ENCODE data around the gene PRRG2.

PRRG2 gene

GRCh38 chr19:49588365-49589122 is 7.4 kb downstream of the PRRG2 start:
- TF ChIP-seq CTCF (IDR thresholded peaks at IDR 0.05; ENCODE audit: insufficient read depth, low read depth, low read length, missing control alignments), result no peak
- DNase-seq (ENCODE audit: low read depth), result no peak
- no peak overlapping the region for H3K4me3 ChIP-seq (ENCODE audit: low read length)

- no peak for TF ChIP-seq CTCF (IDR thresholded peaks at IDR 0.05; ENCODE audit: insufficient read depth, low read depth, low read length, missing control alignments)
- no peak for DNase-seq (ENCODE audit: low read depth)
- H3K4me3 ChIP-seq (ENCODE audit: low read length), result no peak overlapping the region
These were observed 8.4 kb downstream of the PRRG2 start for GRCh38 chr19:49589502-49589905.

- H3K4me3 ChIP-seq (ENCODE audit: low read length), result peak overlapping the region; percentile 69
- peak; percentile 29 for TF ChIP-seq CTCF (IDR thresholded peaks at IDR 0.05; ENCODE audit: insufficient read depth, low read depth, low read length, missing control alignments)
- DNase-seq (ENCODE audit: low read depth), result peak; percentile 98
These were observed 9.2 kb downstream of the PRRG2 start for GRCh38 chr19:49590071-49590970.

GRCh38 chr19:49590971-49591730 is 10.0 kb downstream of the PRRG2 start, which contains the start of gene PRR12:
Gene PRR12 (plus strand): TSS chr19:49591182. CDS start chr19:49591655, 473 bp downstream.
- DNase-seq (ENCODE audit: low read depth), result peak; percentile 80
- peak within 1 kb of the TSS; percentile 70 for H3K4me3 ChIP-seq (ENCODE audit: low read length)
- TF ChIP-seq CTCF (IDR thresholded peaks at IDR 0.05; ENCODE audit: insufficient read depth, low read depth, low read length, missing control alignments), result no peak

GRCh38 chr19:49591731-49592485 is 10.8 kb downstream of the PRRG2 start:
- TF ChIP-seq CTCF (IDR thresholded peaks at IDR 0.05; ENCODE audit: insufficient read depth, low read depth, low read length, missing control alignments), result no peak
- H3K4me3 ChIP-seq (ENCODE audit: low read length), result peak overlapping the region; percentile 70
- DNase-seq (ENCODE audit: low read depth), result peak; percentile 60
